ENCODE results near the gene ARL4C.

The ARL4C gene

DNA sequence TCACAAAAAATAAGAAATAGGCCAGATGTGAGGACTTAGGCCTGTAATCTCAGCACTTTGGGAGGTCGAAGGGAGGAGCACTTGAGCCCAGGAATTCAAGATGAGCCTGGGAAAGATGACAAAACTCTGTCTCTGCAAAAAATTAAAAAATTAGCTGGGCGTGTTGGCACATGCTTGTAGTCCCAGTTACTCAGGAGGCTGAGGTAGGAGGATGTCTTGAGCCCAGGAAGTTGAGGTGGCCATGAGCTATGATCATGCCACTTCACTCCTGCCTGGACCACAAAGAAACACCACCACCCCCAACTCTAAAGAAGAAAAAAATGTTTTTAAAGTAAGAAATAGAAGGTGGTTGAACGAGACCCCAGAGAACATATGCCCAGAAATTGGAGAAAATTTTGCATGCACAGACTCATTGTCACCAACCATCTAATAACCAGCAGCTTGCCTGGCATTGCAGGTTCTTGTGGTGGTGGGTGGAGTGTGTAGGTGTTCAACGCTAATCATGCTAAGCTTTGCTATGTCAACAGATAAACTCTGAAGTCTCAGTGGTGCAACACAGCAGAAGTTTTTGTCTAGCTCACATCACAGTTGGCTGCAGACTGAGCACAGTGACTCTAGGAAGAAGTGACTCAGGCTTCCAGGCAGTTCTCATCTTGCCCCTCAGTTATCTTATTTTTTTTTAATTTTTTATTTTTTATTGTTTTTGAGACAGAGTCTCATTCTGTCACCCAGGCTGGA, 18.6 kb downstream of the ARL4C start:
- Histone ChIP-seq H3K4me3 (ENCODE audit: low read length in 2 of 2) (no peak overlapping the region), H3K27ac (ENCODE audit: low read depth in 2 of 2, low read length in 2 of 2) (no peak overlapping the region), H3K4me1 (ENCODE audit: control insufficient read depth in 2 of 2, insufficient read depth in 2 of 2, low read length in 2 of 2) (no peaks in the 10 kb centered on the region), H3K36me3 (ENCODE audit: control insufficient read depth in 2 of 2, insufficient read depth in 2 of 2, low read length in 2 of 2) (no peaks in the 10 kb centered on the region), H3K27me3 (ENCODE audit: control insufficient read depth in 2 of 2, insufficient read depth in 2 of 2, low read length in 2 of 2) (peaks cover 0 to 3% of the 10 kb centered on the region in 2 donors), H3K9ac (ENCODE audit: low read depth in 1 of 2, low read length in 2 of 2) (no peak overlapping the region), H3K9me3 (ENCODE audit: control insufficient read depth in 2 of 2, low read length in 2 of 2) (no peaks in the 10 kb centered on the region)

DNA sequence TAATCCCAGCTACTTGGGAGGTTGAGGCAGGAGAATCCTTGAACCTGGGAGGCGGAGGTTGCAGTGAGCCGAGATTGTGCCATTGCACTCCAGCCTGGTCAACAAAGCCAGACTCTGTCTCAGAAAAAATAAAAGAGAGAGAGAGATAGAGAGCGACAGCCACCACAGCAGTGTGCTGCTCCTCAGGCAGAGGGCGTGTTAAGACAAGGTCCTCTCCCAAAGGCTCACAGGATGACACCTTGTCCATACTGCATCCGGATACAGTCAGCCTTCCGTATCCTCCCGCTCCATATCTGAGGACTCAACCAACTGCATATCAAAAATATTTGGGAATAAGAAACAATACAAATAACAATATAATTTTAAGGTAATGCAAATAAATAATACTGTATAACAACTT, 20.1 kb downstream of the ARL4C start:
- Histone ChIP-seq H3K4me3 (ENCODE audit: low read length in 2 of 2) (no peak overlapping the region), H3K9ac (ENCODE audit: low read depth in 1 of 2, low read length in 2 of 2) (no peak overlapping the region), H3K27me3 (ENCODE audit: control insufficient read depth in 2 of 2, insufficient read depth in 2 of 2, low read length in 2 of 2) (peaks cover 0 to 3% of the 10 kb centered on the region in 2 donors), H3K27ac (ENCODE audit: low read depth in 2 of 2, low read length in 2 of 2) (no peak overlapping the region), H3K9me3 (ENCODE audit: control insufficient read depth in 2 of 2, low read length in 2 of 2) (no peaks in the 10 kb centered on the region), H3K4me1 (ENCODE audit: control insufficient read depth in 2 of 2, insufficient read depth in 2 of 2, low read length in 2 of 2) (no peaks in the 10 kb centered on the region), H3K36me3 (ENCODE audit: control insufficient read depth in 2 of 2, insufficient read depth in 2 of 2, low read length in 2 of 2) (no peaks in the 10 kb centered on the region)

DNA sequence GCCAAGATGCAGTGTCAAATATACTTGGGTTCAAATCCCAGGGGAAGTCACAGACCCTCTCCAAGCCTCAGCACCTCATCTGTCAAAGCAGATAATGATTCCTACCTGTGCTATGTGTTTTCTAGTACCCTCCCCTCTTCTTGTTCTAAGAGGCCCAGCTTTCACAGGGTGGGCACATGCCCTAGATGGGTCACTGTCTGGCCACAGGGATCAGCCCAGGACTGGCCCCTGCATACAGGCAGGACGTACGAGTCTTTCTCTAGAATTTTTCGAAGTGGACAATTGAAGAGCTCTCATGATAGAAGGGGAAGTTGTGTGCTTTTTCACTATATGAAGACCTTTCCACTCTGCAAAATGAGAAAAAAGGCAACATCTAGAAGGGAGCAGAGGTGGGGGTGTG, 22.2 kb downstream of the ARL4C start:
- H3K36me3 ChIP-seq (ENCODE audit: control insufficient read depth in 2 of 2, insufficient read depth in 2 of 2, low read length in 2 of 2) = no peaks in the 10 kb centered on the region
- H3K9ac ChIP-seq (ENCODE audit: low read depth in 1 of 2, low read length in 2 of 2) = no peak overlapping the region
- no peak overlapping the region for H3K27ac ChIP-seq (ENCODE audit: low read depth in 2 of 2, low read length in 2 of 2)
- no peaks in the 10 kb centered on the region for H3K4me1 ChIP-seq (ENCODE audit: control insufficient read depth in 2 of 2, insufficient read depth in 2 of 2, low read length in 2 of 2)
- no peak overlapping the region for H3K4me3 ChIP-seq (ENCODE audit: low read length in 2 of 2)
- peaks cover 0 to 3% of the 10 kb centered on the region in 2 donors for H3K27me3 ChIP-seq (ENCODE audit: control insufficient read depth in 2 of 2, insufficient read depth in 2 of 2, low read length in 2 of 2)
- no peaks in the 10 kb centered on the region for H3K9me3 ChIP-seq (ENCODE audit: control insufficient read depth in 2 of 2, low read length in 2 of 2)

DNA sequence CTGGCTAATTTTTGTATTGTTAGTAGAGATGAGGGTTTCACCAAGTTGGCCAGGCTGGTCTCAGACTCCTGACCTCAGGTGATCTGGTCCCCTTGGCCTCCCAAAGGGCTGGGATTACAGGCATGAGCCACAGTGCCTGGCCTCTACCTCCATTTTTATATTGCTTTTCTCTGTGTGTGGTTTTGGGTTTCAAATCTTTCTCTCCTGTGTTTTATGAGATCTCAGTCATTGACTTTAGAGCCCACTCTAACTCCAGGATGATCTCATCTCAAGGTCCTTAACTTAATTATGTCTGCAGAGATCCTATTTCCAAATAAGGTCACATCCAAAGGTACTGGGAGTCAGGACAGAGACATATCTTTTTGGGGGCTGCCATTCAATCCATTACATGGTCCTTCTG, 24.7 kb downstream of the ARL4C start:
- Histone ChIP-seq H3K9me3 (ENCODE audit: control insufficient read depth in 2 of 2, low read length in 2 of 2) (no peaks in the 10 kb centered on the region), H3K4me1 (ENCODE audit: control insufficient read depth in 2 of 2, insufficient read depth in 2 of 2, low read length in 2 of 2) (no peaks in the 10 kb centered on the region), H3K9ac (ENCODE audit: low read depth in 1 of 2, low read length in 2 of 2) (no peak overlapping the region), H3K4me3 (ENCODE audit: low read length in 2 of 2) (no peak overlapping the region), H3K36me3 (ENCODE audit: control insufficient read depth in 2 of 2, insufficient read depth in 2 of 2, low read length in 2 of 2) (no peaks in the 10 kb centered on the region), H3K27ac (ENCODE audit: low read depth in 2 of 2, low read length in 2 of 2) (no peak overlapping the region), H3K27me3 (ENCODE audit: control insufficient read depth in 2 of 2, insufficient read depth in 2 of 2, low read length in 2 of 2) (no peaks in the 10 kb centered on the region)

DNA sequence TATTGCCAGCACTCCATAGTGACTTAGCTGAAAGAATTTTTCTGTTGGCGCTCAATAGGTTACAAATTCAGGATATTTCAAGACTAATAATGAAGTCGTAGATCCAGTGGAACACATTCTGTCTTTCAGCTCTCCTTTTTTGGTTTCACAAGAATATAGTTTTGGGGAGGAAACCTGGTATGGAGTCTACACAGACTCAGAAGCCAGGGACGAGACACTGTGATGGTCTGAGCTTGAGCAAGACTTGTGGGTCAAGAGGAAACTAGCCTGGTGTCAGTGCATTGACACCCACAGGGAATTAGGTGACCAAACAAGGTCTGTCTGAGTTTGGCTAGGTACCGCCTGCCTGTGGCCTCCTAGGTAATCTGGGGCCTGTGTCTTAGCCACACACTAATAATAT, 26.9 kb downstream of the ARL4C start:
- H3K4me3 ChIP-seq (ENCODE audit: low read length in 2 of 2) = no peak overlapping the region
- H3K27ac ChIP-seq (ENCODE audit: low read depth in 2 of 2, low read length in 2 of 2) = no peak overlapping the region
- no peak overlapping the region for H3K9ac ChIP-seq (ENCODE audit: low read depth in 1 of 2, low read length in 2 of 2)
- H3K9me3 ChIP-seq (ENCODE audit: control insufficient read depth in 2 of 2, low read length in 2 of 2) = no peaks in the 10 kb centered on the region
- H3K27me3 ChIP-seq (ENCODE audit: control insufficient read depth in 2 of 2, insufficient read depth in 2 of 2, low read length in 2 of 2) = no peaks in the 10 kb centered on the region
- no peaks in the 10 kb centered on the region for H3K36me3 ChIP-seq (ENCODE audit: control insufficient read depth in 2 of 2, insufficient read depth in 2 of 2, low read length in 2 of 2)
- no peaks in the 10 kb centered on the region for H3K4me1 ChIP-seq (ENCODE audit: control insufficient read depth in 2 of 2, insufficient read depth in 2 of 2, low read length in 2 of 2)

DNA sequence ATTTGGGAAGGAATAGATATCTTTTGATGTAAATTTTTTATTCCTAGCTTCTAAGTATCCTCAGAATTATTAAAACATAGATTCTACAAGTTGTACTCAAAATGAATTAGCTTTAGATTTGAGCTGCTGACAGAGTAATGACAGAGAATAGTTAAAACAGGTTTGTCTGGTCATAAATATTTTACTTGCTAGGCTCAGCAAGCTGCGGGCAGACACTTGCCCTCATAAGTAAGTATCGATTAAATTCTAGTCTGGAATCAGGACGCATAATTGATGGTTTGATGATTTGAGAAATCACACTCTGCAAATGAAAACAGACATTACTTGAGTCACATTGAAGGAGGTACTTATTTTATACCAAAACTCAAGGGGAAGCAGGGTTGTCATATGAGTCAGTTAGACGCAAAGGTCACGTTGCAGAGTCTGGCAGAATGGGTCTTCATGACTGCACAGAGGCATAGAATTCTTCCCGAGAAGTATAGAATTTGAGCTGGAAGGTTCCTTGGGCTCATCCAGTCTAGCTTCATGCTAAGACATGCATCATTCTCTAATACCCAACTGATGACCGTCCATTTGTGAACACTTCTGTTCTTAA, 27.5 kb downstream of the ARL4C start:
- H3K36me3 ChIP-seq (ENCODE audit: control insufficient read depth in 2 of 2, insufficient read depth in 2 of 2, low read length in 2 of 2) = no peaks in the 10 kb centered on the region
- no peak overlapping the region for H3K9ac ChIP-seq (ENCODE audit: low read depth in 1 of 2, low read length in 2 of 2)
- H3K4me1 ChIP-seq (ENCODE audit: control insufficient read depth in 2 of 2, insufficient read depth in 2 of 2, low read length in 2 of 2) = no peaks in the 10 kb centered on the region
- H3K27me3 ChIP-seq (ENCODE audit: control insufficient read depth in 2 of 2, insufficient read depth in 2 of 2, low read length in 2 of 2) = no peaks in the 10 kb centered on the region
- no peaks in the 10 kb centered on the region for H3K9me3 ChIP-seq (ENCODE audit: control insufficient read depth in 2 of 2, low read length in 2 of 2)
- H3K27ac ChIP-seq (ENCODE audit: low read depth in 2 of 2, low read length in 2 of 2) = no peak overlapping the region
- H3K4me3 ChIP-seq (ENCODE audit: low read length in 2 of 2) = no peak overlapping the region

DNA sequence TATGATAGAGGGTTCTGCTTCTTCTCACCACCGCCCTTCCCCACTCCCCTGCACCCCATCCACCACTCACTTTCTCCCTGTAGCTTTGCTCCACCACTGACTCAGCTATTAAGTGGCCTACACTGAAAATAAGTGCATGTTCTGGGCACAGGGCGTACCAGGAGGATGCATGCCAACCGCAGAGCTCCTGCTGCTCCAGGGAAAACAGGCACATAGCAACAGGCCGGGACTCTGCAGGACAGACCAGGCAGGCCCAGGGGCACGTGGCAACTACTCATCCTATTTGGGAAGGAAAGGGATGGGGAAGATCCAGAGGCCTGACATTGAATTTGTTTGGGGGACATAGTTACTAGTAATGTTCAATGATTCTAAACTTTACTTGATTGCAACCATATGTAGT, 28.4 kb downstream of the ARL4C start:
- H3K9ac ChIP-seq (ENCODE audit: low read depth in 1 of 2, low read length in 2 of 2) = no peak overlapping the region
- no peaks in the 10 kb centered on the region for H3K9me3 ChIP-seq (ENCODE audit: control insufficient read depth in 2 of 2, low read length in 2 of 2)
- H3K4me3 ChIP-seq (ENCODE audit: low read length in 2 of 2) = no peak overlapping the region
- H3K27me3 ChIP-seq (ENCODE audit: control insufficient read depth in 2 of 2, insufficient read depth in 2 of 2, low read length in 2 of 2) = no peaks in the 10 kb centered on the region
- peaks cover 0 to 3% of the 10 kb centered on the region in 2 donors for H3K4me1 ChIP-seq (ENCODE audit: control insufficient read depth in 2 of 2, insufficient read depth in 2 of 2, low read length in 2 of 2)
- H3K27ac ChIP-seq (ENCODE audit: low read depth in 2 of 2, low read length in 2 of 2) = no peak overlapping the region
- H3K36me3 ChIP-seq (ENCODE audit: control insufficient read depth in 2 of 2, insufficient read depth in 2 of 2, low read length in 2 of 2) = no peaks in the 10 kb centered on the region

DNA sequence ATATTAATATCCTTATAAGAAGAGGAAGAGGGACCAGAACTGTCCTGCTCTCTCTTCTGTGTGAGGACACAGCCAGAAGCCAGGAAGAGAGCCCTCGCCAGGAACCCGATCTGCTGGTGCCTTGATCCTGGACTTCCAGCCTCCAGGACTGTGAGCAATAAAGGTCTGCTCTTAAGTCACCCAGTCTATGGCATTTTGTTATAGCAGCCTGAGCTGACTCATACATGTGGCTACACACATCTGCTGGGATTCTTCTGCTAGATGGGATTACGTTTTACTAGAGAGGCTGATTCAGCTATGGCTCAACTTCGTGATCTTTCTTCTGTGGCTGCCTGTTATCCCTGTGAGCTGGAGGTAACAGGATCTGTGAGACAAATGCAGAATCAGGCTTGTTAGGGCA, 29.6 kb downstream of the ARL4C start:
- Histone ChIP-seq H3K9me3 (ENCODE audit: control insufficient read depth in 2 of 2, low read length in 2 of 2) (no peaks in the 10 kb centered on the region), H3K9ac (ENCODE audit: low read depth in 1 of 2, low read length in 2 of 2) (no peak overlapping the region), H3K27ac (ENCODE audit: low read depth in 2 of 2, low read length in 2 of 2) (no peak overlapping the region), H3K4me1 (ENCODE audit: control insufficient read depth in 2 of 2, insufficient read depth in 2 of 2, low read length in 2 of 2) (peaks cover 0 to 3% of the 10 kb centered on the region in 2 donors), H3K4me3 (ENCODE audit: low read length in 2 of 2) (no peak overlapping the region), H3K27me3 (ENCODE audit: control insufficient read depth in 2 of 2, insufficient read depth in 2 of 2, low read length in 2 of 2) (no peaks in the 10 kb centered on the region), H3K36me3 (ENCODE audit: control insufficient read depth in 2 of 2, insufficient read depth in 2 of 2, low read length in 2 of 2) (no peaks in the 10 kb centered on the region)

DNA sequence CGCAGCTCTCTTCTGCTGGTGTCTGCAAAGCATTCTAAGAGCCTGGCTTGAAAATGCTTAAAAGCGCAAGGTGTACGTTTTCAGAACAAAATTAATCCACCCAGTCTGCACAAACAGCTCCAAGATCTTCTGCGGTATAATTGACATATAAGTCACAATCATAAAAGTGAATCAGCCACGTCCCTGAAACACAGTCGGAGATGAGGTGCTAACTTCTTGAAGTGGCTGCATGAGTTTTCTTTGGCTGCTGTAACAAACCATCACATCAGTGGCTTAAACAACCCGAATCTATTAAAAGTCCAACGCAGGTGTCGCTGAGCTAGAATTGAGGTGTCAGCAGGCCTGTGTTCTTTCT, 32.6 kb downstream of the ARL4C start:
- H3K27me3 ChIP-seq (ENCODE audit: control insufficient read depth in 2 of 2, insufficient read depth in 2 of 2, low read length in 2 of 2) = no peaks in the 10 kb centered on the region
- no peaks in the 10 kb centered on the region for H3K36me3 ChIP-seq (ENCODE audit: control insufficient read depth in 2 of 2, insufficient read depth in 2 of 2, low read length in 2 of 2)
- H3K4me3 ChIP-seq (ENCODE audit: low read length in 2 of 2) = no peak overlapping the region
- no peak overlapping the region for H3K9ac ChIP-seq (ENCODE audit: low read depth in 1 of 2, low read length in 2 of 2)
- H3K9me3 ChIP-seq (ENCODE audit: control insufficient read depth in 2 of 2, low read length in 2 of 2) = no peaks in the 10 kb centered on the region
- H3K27ac ChIP-seq (ENCODE audit: low read depth in 2 of 2, low read length in 2 of 2) = no peak overlapping the region
- peaks cover 0 to 3% of the 10 kb centered on the region in 2 donors for H3K4me1 ChIP-seq (ENCODE audit: control insufficient read depth in 2 of 2, insufficient read depth in 2 of 2, low read length in 2 of 2)

DNA sequence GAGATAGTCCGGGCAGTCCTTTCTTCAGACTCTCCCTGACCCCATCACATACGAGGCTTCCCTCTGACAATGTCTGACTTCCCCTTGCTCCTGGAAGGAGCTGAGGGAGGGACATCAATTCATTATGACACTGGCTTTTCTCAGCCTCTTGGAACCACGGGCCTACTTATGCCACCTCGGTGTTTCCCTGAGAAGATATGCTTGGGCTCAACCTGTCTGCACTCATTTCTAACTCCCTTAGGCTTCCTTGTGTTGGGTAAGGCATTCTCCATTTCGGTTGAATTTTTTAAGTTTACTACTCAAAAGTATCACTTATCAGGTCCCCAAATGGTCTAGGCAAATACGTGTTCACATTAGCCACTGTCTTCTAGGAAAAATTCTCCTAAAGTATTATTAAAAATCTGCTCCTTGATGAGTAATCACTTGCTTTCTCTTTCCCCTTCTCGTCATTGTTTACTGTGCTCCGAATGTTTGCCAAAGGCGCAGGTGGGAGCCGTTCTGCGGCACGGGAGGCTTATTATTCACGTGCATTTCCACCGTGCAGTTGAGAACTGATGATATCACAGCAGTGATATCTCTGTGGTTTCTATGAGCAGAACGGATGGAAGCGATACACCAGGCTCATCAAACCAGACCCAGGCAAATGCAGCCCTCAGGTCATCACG, 33.1 kb downstream of the ARL4C start:
- Histone ChIP-seq H3K36me3 (ENCODE audit: control insufficient read depth in 2 of 2, insufficient read depth in 2 of 2, low read length in 2 of 2) (no peaks in the 10 kb centered on the region), H3K9ac (ENCODE audit: low read depth in 1 of 2, low read length in 2 of 2) (no peak overlapping the region), H3K27me3 (ENCODE audit: control insufficient read depth in 2 of 2, insufficient read depth in 2 of 2, low read length in 2 of 2) (no peaks in the 10 kb centered on the region), H3K4me1 (ENCODE audit: control insufficient read depth in 2 of 2, insufficient read depth in 2 of 2, low read length in 2 of 2) (peaks cover 0 to 3% of the 10 kb centered on the region in 2 donors), H3K9me3 (ENCODE audit: control insufficient read depth in 2 of 2, low read length in 2 of 2) (no peaks in the 10 kb centered on the region), H3K27ac (ENCODE audit: low read depth in 2 of 2, low read length in 2 of 2) (no peak overlapping the region), H3K4me3 (ENCODE audit: low read length in 2 of 2) (no peak overlapping the region)
